T-helper 1 cell (primary cell): ENCODE data around the gene RAB31.

Source experiments
- DNase-seq, 5 donors: peaks; one replicate each; pipeline ENCODE4 v3.0.0-alpha.2; 2012 to 2020

The RAB31 gene

DNA sequence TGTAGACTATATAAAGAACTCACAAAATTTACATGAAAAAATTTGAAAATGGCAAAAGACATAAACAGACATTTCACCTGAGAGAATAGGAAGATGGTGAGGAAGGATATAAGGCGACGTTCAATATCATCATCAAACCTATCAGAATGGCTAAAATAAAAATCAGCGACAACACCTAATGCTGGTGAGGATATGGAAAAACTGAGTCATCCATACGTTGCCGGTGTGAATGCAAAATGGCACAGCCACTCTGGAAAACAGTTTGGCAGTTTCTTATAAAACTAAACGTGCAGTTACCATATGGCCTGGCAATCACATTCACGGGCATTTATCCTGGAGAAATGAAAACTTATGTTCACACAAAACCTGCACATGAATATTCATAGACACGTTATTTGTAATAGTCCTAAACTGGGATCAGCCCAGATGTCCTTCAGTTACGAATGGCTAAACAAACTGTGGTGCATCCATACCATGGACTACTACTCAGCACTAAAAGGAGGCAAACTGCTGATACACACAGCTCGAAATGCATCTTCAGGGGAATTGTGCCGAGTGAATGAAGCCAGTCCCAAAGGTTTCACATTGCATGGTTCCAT, 114.6 kb downstream of the RAB31 start:
- no peak for DNase-seq

GRCh38 chr18:9823805-9824473, 115.8 kb downstream of the RAB31 start:
- DNase-seq, result no peak

- DNase-seq, result no peak
Measured at GRCh38 chr18:9824474-9824832, 116.4 kb downstream of the RAB31 start.

- no peak for DNase-seq
Measured at GRCh38 chr18:9824952-9825371, 116.9 kb downstream of the RAB31 start.

DNA sequence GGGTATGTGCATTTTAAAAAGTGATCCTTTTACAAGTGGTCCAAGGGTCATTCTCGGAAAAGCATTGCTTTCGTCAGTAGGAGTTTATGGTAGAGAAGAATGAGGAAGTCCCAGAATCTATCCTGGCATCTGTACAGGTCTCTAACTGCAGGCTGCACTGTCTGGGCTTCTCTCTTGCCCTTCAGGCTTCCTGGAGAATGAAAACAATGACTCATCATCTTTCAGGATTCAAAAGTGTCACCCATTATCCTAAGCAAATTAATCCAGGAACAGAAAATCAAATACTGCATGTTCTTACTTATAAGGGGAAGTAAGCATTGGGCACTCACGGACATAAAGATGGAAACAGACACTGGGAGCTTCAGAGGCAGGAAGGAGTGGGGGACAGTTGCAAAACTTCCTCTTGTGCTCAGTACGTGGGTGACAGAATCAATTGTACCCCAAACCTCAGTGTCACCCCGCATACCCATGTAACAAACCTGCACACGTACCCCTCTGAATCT, 117.5 kb downstream of the RAB31 start:
- DNase-seq, result no peak

- no peak for DNase-seq
Measured at GRCh38 chr18:9826685-9827084, 118.6 kb downstream of the RAB31 start.

DNA sequence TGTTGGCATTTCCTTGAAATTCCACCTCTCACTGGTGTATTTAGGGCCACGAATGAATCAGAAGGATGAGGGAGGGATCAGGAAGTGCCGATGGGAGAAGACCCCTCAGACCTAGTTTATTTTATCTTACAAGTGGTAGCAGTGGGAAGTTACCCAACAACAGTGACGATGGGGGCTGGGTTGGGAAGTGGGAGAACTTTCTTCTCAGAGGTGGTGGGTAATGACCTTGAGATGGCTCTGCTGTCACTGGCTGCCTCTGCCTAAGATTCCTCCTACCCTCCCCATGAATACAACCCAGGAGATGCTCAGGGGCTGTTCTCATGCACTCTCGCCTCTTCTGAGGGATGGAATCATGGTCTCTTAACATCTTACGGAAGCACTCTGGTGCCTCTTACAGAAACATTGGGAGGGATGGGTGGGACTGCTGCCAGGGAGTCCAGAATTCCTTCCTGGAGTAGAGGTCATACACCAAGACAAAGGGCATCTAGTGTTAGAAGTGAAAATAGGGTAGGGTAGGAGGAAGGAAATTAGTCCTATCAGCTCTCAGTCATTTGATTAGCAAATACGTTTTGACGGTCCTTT, 119.2 kb downstream of the RAB31 start:
- no peak for DNase-seq

DNA sequence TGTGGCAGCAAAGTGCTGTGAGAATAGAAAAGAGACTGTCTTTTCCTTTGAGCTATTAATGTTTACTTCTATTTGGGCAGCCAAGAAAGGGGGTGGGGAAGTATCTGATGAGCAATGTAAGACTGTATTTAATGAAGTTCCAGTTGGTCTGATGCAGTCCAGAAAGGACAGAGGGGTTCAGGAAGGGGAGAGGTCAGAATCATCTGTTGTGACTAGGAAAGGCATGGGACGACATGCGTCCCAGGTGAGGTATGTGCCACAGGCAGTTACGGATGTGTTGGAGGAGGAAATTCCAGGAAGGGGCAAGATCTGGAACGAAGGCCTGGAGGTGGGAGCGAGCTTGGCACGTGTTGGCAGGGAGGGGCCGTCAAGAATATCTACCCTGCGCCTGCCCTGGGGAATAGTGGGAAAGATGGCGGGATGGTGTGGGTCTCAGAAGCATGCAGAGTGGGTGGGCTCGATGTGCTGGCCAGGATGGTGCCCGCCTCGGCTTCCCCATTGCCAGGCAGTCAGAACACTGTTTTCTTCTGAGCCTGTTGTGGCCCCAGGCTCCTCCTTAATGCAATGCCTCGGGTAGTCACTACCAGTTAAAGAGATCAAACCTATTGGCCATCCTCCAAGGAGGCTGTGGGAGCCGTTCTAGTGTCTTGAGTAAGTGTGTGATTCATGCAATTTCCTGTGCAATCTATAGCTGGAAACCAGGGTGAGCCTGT, 119.8 kb downstream of the RAB31 start:
- no peak for DNase-seq

- DNase-seq, result no peak
Measured at GRCh38 chr18:9828506-9829396, 120.7 kb downstream of the RAB31 start.

- no peak for DNase-seq
Measured at GRCh38 chr18:9829397-9829712, 121.3 kb downstream of the RAB31 start.

DNA sequence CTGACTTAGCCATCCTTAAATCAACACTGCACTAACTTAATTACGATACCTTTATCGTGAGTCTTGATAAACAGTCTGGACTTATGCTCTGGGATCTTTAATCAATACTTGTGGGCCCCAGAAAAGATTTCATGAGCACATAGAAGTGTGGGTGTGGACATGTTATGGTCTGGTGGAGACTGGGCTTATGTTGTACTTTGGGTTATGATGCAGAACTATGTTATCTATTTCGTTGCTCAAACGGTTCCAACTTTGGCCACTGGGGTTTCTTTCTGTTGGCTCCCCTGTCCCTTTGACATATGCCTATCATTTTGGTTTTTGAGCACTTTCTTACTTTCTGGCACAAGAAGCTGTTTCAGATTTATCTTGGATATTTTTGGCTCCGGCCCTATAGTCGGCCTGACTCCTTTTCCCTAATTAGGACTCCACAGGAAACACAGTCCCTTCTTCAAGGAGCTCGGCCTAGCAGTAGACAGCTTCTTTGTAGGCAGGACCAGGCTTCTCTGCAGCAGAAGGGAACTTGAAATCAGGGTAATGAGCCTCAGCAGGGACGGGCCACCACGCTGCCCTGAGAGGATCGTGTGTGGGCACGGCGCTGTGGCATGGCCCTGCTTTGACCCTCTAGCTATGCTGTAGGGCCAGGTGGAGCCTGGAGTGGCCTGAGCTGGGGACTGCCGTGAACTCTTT, 123.1 kb downstream of the RAB31 start:
- DNase-seq, result no peak

- DNase-seq, result no peak
Measured at GRCh38 chr18:9831723-9832199, 123.7 kb downstream of the RAB31 start.

DNA sequence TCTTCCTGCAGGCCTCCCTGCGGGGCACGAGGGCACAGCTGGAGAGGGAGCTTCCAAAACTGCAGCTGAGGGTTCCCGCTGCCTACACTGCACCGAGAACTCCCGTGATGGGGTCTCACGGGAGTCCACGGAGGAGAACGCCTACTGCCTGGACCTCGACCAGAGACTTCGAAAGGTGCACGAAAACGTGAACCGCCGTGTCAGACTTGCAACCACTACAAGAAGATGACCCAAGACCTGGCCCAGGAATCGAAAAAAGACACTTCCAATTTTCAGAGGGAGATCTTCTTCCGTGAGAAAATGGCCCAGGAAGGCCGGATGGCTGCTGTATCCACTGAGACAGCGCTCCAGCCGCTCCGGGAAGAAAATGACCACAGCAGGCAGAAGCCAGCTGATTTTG, 124.8 kb downstream of the RAB31 start:
- DNase-seq, result no peak

DNA sequence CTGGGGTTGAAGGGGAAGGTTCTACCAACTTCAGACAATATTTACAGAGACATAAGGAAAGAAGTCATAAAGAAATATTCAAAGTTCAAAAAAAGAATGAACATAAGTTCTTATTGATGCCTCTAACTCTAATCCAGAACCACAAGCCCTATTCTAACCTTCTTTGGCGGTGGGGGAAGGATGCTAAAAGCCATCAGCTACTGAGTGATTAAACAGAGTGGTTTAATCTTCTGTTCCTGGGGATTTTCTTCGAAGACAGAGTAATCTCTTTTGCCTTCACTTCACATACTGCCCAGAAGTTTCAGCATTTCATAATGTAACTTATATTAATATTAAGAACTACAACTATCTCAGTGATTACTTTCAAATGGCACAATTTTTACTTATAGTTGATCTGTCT, 126.5 kb downstream of the RAB31 start:
- no peak for DNase-seq

GRCh38 chr18:9835113-9835755, 127.1 kb downstream of the RAB31 start:
- DNase-seq, result no peak

GRCh38 chr18:9835825-9836224, 127.7 kb downstream of the RAB31 start:
- no peak for DNase-seq

DNA sequence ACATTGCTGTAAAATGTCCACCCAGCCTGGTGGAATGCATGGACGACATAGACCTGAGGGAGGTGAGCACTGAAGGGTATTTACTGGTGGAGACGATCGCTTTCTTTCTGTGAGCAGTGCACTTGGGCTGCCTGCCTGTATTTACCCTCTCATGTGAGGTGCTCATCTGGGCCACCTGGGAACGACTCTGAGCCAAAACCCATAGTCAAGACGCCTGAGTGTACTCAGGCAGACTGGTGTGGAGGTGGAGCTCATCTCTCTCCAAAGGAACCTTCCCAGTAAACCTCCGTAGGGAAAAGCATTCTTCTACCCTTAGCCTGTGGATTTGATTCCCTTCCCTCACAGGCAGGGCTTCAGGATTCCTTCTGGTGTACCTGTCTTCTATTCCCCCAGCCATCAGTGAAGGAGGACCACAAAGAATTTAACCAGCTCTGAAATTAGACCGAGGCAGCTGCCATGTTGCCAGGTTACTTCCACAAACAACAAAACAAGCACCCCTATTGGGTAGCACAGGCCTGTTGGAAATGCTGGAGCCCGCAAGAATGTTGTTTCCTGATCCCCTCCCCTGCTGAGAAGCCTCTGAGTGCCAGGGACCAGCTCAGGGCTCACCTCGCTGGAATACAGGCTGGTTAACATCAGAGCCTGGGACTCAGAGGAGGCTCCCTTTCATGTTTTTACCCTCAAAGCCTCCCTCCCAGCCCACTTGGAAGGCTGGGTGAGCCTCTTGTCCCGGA, 130.2 kb downstream of the RAB31 start:
- no peak for DNase-seq

DNA sequence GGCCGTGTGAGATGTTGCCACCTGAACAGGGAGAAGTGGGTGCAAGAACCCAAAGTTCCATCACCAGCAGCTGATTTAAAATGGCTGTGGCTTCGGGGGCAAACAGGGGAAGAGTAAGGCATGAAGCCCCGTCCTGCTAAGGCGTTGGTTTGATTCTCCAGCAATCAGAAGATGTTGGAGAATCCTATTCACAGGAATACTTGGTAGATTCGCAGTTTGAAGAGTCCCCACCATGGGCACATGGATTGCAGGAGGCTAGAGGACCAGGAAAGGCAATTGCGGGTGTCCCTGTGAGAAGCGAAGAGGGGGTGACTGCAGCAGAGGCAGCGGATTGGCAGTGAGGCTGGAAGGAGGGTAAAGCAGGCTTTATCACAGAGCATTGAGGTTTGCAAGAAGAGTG, 131.1 kb downstream of the RAB31 start:
- no peak for DNase-seq

DNA sequence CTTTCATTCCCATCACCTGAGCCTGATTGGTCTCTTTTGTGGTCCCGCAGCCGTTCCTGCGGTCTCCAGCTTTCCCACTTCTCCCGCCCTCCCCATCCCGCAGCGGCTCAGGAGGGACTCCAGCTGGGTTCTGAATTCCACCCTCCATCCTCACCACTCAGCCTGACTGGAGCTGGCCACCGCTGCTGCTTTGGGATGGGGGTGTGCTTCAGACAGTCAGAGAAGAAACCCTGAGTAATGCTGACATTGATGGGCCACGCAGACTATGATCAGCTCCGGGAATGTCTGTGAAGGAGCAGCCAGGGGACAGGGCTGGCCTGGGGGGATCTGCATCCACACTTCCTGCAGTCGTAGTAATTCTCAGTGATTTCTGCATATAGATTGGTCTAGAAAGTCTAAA, 131.8 kb downstream of the RAB31 start:
- DNase-seq, result no peak

GRCh38 chr18:9841752-9842151, 133.7 kb downstream of the RAB31 start:
- no peak for DNase-seq

- no peak for DNase-seq
Measured at GRCh38 chr18:9842448-9842847, 134.3 kb downstream of the RAB31 start.
